Measurements from ENCODE around the gene SH3GL1. TPM values are rescaled to one million over a fixed set of nuclear protein-coding genes. Genes with fewer than 3 reads are reported as not detected.

Gene SH3GL1
- polyA plus RNA-seq, 1 donor = 54.0 TPM

- DNase-seq = no peak
Measured at GRCh38 chr19:4434391-4434790, 34.0 kb upstream of the SH3GL1 start.

GRCh38 chr19:4432918-4433506 is 32.7 kb upstream of the SH3GL1 start:
- DNase-seq = no peak

DNA sequence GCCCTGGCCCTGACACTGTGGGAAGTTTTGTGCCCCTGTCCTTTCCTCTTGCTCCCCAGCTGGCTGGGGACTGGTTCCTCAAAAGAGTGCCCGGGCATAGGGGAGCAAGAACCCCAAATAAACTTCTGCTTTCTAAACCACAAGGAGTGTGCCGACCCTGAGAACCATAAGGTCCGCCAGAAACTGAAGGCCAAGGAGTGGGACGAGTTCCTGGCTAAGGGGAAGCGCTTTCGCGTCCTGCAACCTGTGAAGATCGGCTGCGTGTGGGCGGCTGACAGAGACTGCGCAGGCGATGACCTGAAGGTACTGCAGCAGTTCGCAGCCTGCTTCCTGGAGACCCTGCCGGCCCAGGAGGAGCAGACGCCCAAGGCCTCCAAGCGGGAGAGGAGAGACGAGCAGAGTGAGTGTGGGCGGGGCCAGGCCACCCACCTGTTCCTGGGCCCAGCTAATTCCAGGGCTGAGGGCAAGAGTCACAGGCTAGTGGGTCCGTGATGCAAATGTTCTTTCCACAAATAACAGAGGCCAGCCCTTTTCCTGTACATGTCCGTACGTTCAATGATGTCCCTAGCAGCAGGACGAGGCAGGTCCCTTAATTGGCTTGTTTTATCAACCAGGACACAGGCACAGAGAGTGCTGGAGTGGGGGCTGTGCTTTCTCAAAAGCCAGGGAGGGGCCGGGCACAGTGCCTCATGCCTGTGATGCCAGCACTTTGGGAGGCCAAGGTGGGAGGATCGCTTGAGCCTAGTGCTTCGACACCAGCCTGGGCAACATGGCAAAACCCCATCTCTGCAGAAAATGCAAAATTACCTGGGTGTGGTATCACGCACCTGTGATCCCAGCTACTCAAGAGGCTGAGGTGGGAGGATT is 31.7 kb upstream of the SH3GL1 start:
- no peak for DNase-seq

GRCh38 chr19:4431296-4431695 is 30.9 kb upstream of the SH3GL1 start:
- no peak for DNase-seq

DNA sequence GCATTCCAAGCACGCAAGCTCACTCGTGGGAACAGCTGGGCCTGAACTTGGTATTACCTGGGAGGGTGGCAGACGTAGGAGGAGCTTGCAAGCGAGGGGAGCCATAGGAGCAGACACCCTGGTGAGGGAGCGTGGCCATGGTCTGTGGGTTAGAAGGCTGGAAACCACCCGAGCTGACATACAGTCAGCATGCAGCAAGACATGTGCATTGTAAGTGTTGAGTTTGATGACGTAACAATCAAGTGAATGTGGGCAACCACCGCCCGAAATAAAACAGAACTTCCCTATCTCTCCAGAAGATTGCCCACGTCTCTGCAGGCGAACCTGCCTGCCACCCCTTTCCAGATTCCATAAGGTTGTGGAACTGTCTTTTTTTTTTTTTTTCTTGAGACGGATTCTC is 30.4 kb upstream of the SH3GL1 start:
- no peak for DNase-seq

DNA sequence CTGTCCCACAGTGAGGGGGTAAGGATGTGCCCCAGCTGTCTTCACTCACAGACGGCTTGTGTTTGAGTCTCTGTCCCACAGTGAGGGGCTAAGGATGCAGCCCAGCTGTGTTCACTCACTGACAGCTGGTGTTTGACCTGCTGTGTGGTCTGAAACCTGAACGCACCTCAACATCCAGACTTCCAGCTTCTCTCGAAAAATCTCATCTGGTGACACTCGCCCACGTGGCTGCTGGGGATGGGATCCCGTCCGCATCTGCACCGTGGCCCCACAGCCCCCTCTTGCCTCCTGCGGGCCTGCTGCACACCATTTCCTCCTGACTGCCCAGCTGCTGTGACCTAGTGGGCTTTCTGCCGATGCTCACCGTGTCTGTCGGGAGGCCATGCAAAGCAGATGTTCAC is 29.4 kb upstream of the SH3GL1 start:
- DNase-seq = peak; percentile 56

DNA sequence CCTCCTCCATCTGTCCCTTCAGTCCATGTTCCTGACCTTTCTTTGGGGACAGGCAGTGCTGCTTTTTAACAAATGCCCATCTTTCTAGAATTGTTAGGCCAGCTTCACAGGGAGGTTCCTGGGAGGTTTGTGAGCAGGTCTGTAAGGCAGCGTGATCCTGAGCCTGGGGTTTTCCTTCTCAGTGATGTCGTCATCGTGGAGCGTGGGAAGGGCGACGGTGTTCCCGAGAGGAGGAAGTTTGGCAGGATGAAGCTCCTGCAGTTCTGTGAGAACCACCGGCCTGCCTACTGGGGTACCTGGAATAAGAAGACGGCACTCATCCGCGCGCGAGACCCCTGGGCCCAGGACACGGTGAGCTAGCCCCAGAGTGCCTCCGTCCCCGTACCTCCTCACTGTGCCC is 28.9 kb upstream of the SH3GL1 start:
- DNase-seq = no peak

DNA sequence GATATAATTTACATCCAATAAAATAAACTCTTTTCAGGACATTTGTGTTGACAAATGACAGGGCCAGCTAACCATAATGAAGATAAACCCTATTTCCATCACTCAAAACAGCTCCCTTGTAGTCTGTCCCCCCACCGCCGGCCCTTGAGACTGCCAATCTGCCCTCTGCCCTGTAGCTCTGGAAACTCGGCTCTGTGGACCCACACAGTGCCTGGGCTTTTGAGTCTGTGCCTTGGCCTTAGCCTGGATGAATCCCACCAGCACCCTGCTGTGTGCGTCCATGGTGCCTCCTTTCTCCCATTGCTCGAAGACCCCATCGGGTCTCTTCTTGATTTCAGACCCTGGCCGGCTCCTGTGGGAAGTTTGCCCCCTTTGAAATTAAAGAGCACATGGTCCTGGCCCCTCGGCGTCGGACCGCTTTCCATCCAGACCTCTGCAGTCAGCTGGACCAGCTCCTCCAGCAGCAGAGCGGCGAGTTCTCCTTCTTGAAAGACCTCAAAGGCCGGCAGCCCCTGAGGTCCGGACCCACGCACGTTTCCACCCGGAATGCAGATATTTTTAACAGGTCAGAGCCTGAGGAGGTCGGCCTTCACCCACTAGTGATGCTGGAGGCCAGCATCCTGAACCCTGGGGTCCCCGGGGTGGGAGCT is 28.1 kb upstream of the SH3GL1 start:
- no peak for DNase-seq

DNA sequence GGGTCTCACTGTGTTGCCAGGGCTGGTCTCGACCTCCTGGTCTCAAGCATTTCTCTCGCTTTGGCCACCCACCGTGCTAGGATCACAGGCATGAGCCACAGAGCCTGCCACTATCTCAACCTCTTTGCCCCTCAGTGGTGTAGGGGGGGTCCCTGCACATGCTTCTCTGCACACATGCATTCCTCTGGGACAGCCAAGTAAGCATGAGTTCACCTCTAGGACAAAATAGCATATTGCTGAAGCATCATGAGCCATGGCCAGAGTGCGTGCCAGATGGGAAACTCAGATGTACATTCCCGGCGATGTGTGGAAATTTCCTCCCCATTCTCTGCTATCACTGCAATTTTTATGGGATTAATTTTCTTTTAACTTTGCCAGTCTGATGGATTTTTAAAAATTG is 25.2 kb upstream of the SH3GL1 start:
- no peak for DNase-seq

DNA sequence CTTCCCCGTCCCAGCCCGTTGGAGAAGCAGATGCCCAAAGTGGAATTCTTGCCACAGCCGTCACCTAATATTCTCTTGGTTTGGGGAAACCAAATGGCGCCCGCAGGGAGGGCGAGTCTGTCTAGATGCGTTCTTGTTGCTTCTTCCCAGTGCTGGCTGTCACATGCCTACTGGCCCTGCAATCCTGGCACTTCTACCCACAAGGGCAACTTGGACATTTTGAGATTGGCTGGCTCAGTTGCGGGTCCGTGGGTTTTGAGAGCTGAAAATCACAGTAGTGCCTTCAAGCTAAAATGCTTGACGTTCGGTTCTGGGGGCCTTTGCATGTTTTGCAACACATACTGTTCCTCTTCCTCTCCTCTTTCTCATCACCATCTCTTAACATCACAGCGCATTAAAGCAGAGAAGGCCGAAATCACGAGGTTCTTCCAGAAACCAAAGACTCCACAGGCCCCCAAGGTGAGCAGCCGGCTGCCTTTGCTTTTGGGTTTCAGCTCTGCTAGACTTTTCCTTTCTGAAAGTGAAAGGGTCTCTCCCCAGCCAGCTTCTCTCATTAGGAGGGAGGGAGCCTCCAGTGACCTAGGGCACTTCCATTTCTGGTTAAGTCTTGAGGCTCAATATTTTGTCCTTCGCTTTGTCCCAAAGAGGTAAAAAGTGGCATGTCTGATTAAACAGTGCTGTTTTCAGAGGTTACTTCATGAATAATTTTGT is 23.2 kb upstream of the SH3GL1 start:
- DNase-seq = no peak

- DNase-seq = no peak
Measured at GRCh38 chr19:4416268-4416667, 15.9 kb upstream of the SH3GL1 start.

DNA sequence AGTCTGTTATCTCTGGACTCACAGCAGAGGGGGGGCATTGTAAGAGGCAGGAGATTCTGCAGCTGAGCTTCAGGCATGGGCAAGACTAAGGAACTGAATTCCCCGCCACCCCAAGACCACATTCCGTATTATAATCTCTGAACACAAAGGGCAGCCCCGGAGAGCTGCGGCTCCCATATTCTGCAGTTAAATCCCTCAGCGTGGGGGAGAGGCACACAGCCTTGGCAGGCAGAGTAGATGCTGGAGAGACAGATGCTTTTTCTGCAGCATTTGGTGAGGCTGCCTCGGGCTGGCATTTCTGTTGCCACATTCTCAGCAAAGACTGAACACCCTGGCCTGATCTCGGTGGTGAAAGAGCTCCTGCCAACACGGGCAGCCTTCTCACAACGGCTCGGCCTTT is 15.0 kb upstream of the SH3GL1 start:
- no peak for DNase-seq

DNA sequence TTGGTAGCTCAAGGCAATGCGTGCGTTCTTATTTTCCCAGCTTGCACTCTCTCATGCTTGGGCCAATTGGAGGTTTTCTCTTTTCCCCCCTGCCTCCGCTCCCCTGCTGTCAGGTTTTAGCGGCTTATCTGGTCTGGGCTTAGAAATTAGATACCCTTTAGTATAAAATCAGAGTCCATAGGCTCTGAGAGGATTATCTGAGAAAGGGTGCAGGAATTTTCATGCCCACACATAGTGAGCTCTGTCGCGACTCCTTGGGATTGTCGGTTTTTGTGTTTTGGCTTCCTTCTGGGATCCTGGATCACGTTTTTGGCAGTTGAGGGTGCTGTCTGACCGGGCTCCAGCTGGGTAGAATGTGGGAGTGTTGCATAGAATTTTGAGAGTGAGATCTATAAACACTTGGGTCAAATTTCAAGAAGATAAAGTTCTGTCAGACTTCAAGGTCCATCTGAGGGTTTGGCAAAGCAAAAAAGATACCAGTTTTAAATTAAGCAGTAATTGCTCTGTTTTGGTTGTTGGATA is 14.5 kb upstream of the SH3GL1 start:
- no peak for DNase-seq

- no peak for DNase-seq
Measured at GRCh38 chr19:4414144-4414799, 13.9 kb upstream of the SH3GL1 start.

DNA sequence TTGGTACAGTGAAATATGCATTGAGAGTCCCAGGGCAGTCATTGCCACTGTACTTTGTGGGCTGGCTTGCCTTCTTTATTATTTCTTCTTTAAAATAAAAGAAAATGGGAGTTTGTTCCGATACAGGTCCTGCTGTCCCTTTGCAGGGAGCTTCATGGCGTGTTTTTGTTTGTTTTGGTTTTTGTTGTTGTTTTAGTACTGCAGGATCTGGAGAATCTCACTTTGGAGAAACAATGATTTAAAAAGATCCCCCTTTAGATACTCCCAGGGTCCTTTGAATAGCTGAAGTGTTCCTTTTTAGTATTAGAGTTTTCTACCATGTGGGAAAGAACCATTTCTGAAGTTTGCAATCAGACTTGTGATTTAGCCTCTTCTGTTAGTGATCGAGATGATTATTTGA is 13.2 kb upstream of the SH3GL1 start:
- no peak for DNase-seq

- no peak for DNase-seq
Measured at GRCh38 chr19:4409123-4409933, 9.0 kb upstream of the SH3GL1 start.

DNA sequence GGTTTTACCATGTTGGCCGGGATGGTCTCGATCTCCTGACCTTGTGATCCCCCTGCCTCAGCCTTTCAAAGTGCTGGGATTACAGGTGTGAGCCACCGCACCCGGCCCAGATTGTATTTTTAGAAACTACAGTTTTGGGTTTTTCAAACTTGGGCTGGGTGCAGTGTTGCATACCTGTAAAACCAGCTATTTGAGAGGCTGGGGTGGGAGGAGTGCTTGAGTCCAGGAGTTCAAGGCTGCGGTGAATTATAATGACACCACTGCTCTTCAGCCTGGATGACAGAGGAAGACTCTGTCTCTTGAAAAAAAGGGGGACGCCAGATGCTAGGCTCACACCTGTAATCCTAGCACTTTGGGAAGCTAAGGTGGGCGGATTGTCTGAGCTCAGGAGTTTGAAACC is 6.3 kb upstream of the SH3GL1 start:
- DNase-seq = no peak

DNA sequence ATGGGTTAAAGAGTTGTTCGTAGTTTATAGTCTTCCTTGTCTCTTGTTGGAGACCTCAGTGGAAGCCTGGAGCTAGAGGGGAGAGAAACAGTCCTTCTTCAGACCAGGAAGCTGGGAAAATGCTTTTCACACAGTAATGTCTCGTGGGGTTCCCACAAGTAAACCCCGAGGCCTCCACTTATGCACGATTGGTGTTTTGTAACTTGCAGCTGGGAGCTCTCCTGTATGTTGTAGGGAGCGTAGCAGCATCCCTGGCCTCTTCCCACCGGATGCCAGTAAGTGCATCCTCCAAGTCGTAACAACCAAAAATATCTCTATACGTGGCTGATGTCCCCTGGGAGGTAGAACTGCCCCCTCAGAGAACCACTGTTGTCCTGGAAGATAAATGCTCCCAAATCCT is 5.6 kb upstream of the SH3GL1 start:
- no peak for DNase-seq

GRCh38 chr19:4403005-4403761 is 2.8 kb upstream of the SH3GL1 start:
- no peak for DNase-seq
